Stimulated activated CD4-positive, alpha-beta T cell treated with anti-CD3 and anti-CD28 coated beads, Interleukin-1b, Interleukin-23, amount 100 ng/mL, for 4 hours (primary cell): ENCODE data around the gene CCDC192.
"Not testable (repeated sequence)": the region's sequence is repeated elsewhere in the genome, so short reads cannot be mapped to it uniquely, and the experiment has no call there.

ENCODE experiments used
- DNase-seq, 2 donors: peaks; one replicate each; pipeline ENCODE4 v3.0.0-alpha.2; 2020; ENCODE audit warnings: low read depth in 2 of 2

CCDC192 gene

DNA sequence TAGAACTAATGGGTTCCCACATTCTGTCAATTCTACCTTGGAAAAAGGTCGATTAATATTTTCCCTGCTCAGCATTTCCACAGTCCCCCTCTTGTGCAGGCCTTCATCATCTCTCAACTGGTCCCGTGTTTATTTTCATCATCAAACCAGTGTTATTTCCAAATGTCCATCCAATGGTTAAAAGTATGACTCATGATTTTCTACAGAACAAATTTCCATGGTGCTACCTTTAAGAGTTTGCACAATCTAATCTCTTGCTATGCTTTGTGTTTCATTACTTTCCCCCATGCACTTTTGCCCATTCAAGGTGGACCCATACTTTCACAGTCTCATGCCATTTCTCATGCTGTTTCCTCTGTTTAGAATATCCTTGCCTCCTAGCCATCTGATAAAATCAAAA lies 143.7 kb downstream of the CCDC192 start:
- DNase-seq: no peak

DNA sequence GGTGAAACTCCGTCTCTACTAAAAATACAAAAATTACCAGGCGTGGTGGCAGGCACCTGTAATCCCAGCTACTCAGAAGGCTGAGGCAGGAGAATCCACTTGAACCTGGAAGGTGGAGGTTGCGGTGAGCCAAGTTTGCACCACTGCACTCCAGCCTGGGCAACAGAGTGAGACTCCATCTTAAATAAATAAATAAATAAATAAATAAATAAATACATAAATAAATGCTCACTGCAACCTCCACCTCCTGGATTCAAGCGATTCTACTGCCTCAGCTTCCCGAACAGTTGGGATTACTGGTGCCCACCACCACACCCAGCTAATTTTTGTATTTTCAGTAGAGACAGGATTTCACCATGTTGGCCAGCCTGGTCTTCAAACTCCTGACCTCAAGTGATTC lies 144.4 kb downstream of the CCDC192 start:
- not testable (repeated sequence) for DNase-seq

GRCh38 chr5:127848098-127848497 lies 144.9 kb downstream of the CCDC192 start:
- no peak for DNase-seq

GRCh38 chr5:127849408-127849807 lies 146.2 kb downstream of the CCDC192 start:
- DNase-seq: no peak

DNA sequence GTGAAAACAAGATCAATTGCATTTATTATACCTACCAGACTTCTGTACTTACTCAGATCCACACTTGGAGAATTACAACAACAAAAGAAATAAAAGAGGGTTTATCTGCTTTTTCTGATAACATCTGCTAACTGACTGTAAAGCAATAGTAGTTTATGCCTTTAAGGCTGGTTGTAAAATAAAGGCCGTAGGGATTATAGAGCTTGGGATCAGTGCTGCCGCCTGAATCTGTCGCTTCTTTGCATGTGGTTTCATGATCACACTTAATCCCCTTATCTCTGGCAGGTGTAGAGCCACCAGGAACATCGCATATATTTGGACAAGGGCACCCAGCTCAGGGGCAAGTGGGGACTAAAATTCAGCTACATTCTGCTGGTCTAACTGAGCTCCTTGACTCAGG lies 146.7 kb downstream of the CCDC192 start:
- DNase-seq: no peak

- DNase-seq: no peak
Measured at GRCh38 chr5:127851964-127852363, 148.8 kb downstream of the CCDC192 start.

DNA sequence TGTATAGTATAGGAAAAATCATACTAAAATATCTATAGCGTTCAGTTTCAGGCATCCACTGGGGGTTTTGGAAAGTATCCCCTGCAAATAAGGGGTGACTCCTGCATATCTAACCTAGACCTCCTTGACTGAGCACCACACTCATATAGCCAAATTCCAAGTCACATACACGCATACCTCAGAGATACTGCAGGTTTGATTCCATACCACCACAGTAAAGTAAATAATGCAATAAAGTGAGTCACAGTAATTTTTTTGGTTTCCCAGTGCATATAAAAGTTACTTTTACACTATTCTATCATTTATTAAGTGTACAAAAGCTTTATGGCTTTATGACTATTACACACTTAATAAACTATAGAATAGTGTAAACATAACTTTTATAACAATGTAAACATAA lies 151.3 kb downstream of the CCDC192 start:
- no peak for DNase-seq

- no peak for DNase-seq
Measured at GRCh38 chr5:127856292-127856691, 153.1 kb downstream of the CCDC192 start.

- no peak for DNase-seq
Measured at GRCh38 chr5:127858116-127858784, 155.1 kb downstream of the CCDC192 start.

DNA sequence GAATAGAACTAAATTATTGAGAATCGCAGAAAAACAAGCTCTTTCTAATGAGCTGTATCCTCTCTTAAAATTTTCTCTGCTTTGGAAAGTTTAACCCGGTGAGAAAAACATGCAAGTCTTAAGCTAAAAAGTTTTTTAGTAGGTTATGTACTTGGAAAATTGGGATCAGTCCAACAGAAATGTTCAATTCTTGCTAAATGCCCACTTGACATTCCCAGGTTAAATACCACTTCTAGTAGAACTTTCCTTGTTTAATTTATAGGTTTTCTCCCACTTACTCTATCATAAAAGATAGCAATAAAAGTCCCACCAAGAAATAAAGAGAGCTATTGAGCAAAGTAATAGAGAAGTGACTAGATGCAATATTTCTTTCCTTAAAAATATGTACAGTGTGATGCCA lies 157.1 kb downstream of the CCDC192 start:
- no peak for DNase-seq

DNA sequence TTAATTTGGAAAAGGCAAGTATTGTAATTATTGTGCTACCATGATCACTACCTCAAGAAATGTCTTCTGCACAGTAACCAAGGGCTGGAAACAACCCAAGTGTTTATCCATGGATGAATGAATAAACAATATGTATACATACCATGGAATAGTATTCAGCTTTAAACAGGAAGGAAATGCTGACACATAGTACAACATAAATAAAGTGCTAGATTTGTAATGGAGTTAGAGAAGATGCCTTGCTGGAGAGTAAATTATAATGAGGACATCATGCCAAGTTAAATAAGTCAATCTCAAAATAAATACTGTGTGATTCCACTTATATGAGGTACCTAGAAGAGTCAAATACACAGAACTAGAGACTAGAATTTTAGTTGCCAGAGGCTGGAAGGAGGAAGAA lies 160.0 kb downstream of the CCDC192 start:
- DNase-seq: no peak

DNA sequence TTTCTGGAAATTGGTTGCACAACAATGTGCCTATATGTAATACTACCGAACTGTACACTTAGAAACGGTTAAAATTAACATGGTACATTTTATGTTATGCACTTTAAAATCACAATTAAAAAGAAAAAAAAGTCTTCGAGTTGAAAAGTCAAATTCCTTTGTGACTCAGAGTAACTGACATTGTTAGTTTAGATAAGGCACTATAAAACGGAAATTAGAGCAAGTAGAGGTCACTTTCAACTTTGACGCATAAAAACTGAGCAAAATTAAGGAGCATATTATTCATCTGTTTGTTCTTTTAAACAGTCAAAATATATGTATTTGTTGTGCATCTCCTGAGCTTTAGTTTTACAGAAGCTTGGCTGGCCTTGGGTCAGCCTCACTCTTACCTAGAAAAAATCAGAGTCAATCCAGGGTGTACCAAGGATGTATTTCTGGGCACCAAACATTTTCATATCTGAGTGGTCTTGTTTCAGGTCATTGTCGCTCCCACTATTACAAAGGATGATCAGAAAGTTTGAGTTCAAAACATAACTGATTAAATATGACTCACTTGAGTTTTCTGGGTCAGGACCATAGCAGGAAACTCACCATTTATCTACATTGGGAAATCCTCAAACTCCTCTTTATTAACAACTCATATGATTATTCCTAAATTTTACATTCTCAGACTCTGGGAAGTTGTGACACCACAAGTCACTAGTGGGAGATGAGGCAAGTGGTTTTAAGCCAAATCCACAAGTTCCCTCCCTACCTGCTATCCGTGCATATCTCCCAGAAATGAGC lies 160.6 kb downstream of the CCDC192 start:
- DNase-seq: no peak

GRCh38 chr5:127864511-127864910 lies 161.3 kb downstream of the CCDC192 start:
- no peak for DNase-seq

- no peak for DNase-seq
Measured at GRCh38 chr5:127865273-127865672, 162.1 kb downstream of the CCDC192 start.

DNA sequence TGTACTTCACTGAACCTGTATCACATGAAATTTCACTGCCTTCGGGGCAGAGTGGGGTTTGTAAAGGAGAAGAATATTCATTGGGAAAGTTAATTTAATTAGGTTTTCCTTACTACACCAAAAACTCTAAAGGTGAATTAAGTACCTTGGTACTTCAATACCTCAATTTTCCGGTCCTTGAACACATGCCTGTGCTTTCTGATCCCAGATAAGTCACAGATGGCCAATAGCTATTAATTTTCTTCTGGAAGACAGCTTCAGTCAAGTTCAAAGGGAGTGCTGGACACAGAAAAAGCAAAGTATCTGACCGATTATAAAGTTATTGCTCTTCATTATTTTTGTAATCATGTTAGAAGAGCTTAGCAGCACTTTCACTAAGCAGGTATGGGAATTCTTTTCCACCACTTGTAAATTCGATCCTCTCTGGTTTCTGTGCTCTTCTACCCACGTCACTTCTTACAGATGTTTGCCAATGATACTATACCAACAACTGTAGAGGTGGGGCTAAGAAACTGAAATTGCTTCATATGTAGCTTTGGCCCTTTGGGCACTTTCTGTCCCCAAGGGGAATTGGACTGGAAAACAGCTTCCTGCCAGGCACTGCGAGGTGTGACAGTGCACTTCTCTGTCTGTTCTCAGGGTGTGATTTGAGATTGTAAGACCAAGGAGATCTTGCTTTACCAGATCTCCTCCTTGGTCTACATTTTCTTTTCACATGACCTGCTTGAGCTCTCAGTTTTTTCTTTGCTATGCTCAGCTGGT lies 164.0 kb downstream of the CCDC192 start:
- no peak for DNase-seq

DNA sequence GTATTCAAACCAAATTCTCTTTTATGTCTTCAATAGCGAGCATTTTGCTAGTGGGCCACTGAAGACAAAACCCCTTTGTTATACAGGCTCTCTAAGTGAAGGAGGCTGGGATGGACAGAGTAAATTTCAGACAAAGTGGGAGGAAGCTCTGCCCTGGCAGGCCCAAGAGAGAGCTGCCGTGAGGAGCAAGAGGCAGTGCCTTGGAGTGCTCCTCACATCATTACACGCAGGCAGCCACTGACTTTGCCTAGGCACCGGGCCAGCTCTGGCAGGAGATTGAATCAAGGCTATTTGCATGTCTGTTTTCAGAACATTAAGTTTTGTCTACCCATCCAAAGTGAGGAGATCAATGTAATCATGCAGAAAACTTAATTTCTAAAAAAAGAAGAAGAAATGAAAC lies 167.7 kb downstream of the CCDC192 start:
- DNase-seq: no peak

DNA sequence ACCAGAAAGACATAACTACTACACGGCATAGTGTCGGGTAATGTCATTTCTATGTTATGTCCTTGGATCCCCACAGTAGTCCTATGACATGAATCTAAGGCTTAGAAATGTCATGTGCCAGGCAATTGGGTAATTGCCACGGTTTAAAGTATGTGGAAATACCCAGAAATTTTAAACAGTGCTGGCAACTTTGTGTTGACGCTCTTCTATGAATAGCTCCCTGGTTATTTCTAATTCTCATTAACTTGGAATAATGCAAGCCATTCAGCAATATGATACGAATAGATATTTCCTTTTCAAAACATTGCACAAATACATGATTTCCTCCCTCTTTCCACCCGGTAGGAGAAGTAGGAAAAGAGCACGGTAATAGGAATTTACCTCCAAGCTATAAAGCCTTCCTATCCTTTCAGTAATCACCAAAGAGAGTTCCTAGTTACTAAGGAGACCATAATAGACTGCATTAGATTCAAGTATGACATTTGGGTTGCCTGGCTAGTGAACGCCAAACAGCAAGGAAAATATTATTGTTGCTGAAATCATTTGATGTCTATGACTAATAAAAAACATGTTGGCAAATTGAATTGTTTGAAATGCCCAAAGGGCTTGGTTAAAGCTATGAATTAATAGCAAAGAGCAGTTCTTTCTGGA lies 168.4 kb downstream of the CCDC192 start:
- no peak for DNase-seq

DNA sequence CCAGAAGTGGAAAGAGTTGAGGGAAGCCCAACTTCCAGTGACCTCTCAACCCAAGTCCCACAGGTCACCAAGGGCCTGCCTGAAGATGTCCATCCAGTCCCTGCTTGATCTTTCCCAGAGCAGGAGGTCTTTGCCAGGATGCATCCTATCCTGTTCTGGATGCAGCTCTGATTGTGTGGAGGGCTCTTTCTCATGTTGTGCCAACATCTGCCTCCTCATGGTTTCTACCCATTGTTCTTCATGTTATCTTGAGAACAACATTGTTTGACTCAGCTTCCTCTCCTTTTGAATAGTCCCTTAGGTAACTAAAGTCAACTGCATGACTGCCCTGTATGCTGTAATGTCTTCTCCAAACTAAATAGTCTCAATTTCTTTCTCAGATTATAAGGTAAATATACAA lies 169.3 kb downstream of the CCDC192 start:
- no peak for DNase-seq

DNA sequence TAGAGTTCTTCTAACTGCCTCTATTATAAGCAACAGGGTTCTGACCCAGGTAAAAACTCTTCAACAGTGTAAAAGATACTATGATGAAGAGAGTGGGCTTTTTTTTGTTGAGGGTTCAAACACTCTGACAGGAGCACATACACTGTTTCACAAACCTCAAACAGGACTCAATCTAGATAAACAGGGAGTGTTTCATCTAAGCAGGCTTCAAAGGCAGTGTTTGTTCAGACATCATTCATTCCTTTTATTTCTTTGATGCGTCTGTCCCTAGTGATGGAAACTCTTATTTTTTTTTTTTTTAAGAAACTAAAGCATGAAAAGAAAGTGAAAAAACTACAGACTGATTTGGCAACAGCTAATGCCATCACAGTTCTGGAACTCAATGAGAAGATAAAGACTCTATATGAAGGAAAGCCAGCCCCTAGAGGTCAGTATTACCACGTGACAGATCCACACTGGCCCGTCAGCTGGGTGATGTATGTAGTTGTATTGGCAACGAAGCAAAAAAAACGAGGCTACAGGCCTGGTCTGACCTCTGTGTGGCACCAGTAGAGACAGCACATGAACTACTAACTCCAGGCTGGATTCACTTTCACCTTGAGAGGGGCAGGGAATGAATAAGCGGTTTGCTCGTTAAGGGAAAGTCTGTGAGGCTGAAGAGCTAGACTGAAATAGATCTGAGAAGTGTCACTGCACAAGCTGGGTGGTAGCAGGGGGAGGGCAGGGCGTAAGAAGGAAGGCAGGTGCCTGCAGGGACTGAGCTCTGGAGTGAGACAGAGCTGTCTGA lies 172.2 kb downstream of the CCDC192 start:
- peak in 1 of 2 donors; percentile 1 for DNase-seq

DNA sequence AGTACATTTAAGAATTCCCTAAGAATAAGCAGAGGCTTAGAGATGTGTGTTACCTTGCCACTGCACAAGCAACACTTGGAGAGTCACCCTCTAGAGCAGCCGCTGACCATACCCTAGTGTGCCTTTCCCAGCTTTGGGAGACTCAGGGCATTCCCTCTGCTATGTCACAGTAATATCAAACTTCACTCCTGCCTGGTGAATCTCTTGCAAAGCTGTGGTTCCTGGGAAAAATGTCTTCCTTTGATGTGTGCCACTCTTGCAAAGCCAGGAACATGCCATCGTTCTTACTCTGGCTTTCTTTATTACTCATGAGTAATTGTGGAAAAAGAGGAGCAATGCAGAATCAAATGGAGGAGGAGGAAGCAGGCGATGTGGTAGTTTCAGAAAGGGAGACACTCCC lies 173.2 kb downstream of the CCDC192 start:
- no peak for DNase-seq

GRCh38 chr5:127878174-127878750 lies 175.1 kb downstream of the CCDC192 start:
- no peak for DNase-seq
